Breast epithelium (tissue), 3 donors: ENCODE data around the gene CDH2.

Experiments
- POLR2AphosphoS5 ChIP-seq, 3 donors: sonication (generic); formaldehyde crosslinking; IDR thresholded peaks; one replicate each; pipeline ENCODE4 v1.6.1; 2017; ENCODE audit warnings: antibody characterized with exemption in 3 of 3
- TF ChIP-seq, protein P1 (sequence below), 3 donors: fragments of 450-650 bp; IDR thresholded peaks; one replicate each; pipeline ENCODE4 v1.5.1; 2016 to 2017; ENCODE audit warnings: antibody characterized with exemption in 3 of 3, mild to moderate bottlenecking in 3 of 3, moderate library complexity in 3 of 3

DNA sequence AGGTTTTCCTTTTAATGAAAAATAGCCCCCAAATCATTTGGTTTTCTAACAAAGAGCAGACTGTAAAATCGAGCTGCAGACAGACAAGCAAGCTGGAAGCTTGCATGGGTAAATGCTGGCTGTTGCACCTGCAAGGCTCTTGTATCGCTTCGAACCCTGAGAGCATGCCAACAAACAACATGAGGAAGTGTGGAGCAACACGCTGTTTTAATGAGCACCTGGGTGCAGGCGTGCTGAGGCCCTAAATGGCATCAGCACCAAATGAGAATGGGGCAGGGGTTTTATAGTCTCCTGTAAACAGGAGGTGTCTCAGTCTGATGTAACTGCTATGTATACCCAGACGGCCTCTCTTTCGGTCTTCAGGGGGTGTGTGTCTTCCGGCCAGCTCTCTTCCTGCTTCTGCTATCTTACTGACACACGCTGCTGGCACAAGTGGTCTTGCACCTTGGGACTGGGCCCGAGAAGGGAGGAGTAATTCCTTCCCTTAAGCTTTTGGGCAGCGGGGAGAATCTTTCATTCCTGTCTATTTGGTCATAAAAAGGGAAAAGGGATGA, 31.9 kb upstream of the CDH2 start:
- TF ChIP-seq POLR2AphosphoS5 (IDR thresholded peaks at IDR 0.05): no peak
- TF ChIP-seq, protein P1, sequence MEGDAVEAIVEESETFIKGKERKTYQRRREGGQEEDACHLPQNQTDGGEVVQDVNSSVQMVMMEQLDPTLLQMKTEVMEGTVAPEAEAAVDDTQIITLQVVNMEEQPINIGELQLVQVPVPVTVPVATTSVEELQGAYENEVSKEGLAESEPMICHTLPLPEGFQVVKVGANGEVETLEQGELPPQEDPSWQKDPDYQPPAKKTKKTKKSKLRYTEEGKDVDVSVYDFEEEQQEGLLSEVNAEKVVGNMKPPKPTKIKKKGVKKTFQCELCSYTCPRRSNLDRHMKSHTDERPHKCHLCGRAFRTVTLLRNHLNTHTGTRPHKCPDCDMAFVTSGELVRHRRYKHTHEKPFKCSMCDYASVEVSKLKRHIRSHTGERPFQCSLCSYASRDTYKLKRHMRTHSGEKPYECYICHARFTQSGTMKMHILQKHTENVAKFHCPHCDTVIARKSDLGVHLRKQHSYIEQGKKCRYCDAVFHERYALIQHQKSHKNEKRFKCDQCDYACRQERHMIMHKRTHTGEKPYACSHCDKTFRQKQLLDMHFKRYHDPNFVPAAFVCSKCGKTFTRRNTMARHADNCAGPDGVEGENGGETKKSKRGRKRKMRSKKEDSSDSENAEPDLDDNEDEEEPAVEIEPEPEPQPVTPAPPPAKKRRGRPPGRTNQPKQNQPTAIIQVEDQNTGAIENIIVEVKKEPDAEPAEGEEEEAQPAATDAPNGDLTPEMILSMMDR (IDR thresholded peaks at IDR 0.05): no peak
